Right hindlimb (tissue), 1 donor: Measurements from ENCODE around the gene TNFRSF4.
"Not testable (repeated sequence)": the region's sequence is repeated elsewhere in the genome, so short reads cannot be mapped to it uniquely, and the experiment has no call there.

Experiments
- DNase-seq: peaks from one replicate; pipeline ENCODE4 v3.0.0-alpha.2; 2018

Gene TNFRSF4

GRCh38 chr1:1199961-1200875, 13.7 kb downstream of the TNFRSF4 start:
- DNase-seq = peak; percentile 21

- DNase-seq = peak; percentile 24
These were observed 14.6 kb downstream of the TNFRSF4 start for GRCh38 chr1:1199141-1199960.

GRCh38 chr1:1198423-1199140, 15.4 kb downstream of the TNFRSF4 start:
- peak; percentile 17 for DNase-seq

- peak; percentile 17 for DNase-seq
These were observed 16.2 kb downstream of the TNFRSF4 start for GRCh38 chr1:1197551-1198422.

- DNase-seq = no peak
These were observed 16.8 kb downstream of the TNFRSF4 start for GRCh38 chr1:1197188-1197500.

- DNase-seq = peak; percentile 14
These were observed 17.3 kb downstream of the TNFRSF4 start for GRCh38 chr1:1196431-1197187.

GRCh38 chr1:1195726-1196125, 18.2 kb downstream of the TNFRSF4 start:
- DNase-seq = not testable (repeated sequence)

- DNase-seq = no peak
These were observed 19.2 kb downstream of the TNFRSF4 start for GRCh38 chr1:1194723-1195122.

- no peak for DNase-seq
These were observed 22.2 kb downstream of the TNFRSF4 start for GRCh38 chr1:1191734-1192133.

- no peak for DNase-seq
These were observed 24.8 kb downstream of the TNFRSF4 start for GRCh38 chr1:1189111-1189510.

GRCh38 chr1:1187938-1188337, 26.0 kb downstream of the TNFRSF4 start:
- DNase-seq = no peak

GRCh38 chr1:1185101-1185765, 28.7 kb downstream of the TNFRSF4 start:
- DNase-seq = peak; percentile 27

- peak; percentile 20 for DNase-seq
These were observed 29.8 kb downstream of the TNFRSF4 start for GRCh38 chr1:1183833-1184775.

- peak; percentile 32 for DNase-seq
These were observed 30.7 kb downstream of the TNFRSF4 start for GRCh38 chr1:1183221-1183747.

- DNase-seq = peak; percentile 18
These were observed 31.3 kb downstream of the TNFRSF4 start for GRCh38 chr1:1182491-1183220.

GRCh38 chr1:1181938-1182410, 32.0 kb downstream of the TNFRSF4 start:
- DNase-seq = peak; percentile 19

- DNase-seq = peak; percentile 22
These were observed 32.6 kb downstream of the TNFRSF4 start for GRCh38 chr1:1181129-1181937.
